K562 (cell line): ENCODE measurements around the gene ANKRD11.

Experiments used
- POU5F1 ChIP-seq: fragments of 150-350 bp; IDR thresholded peaks from 2 replicates; pipeline ENCODE4 v1.6.1; 2014; ENCODE audit warnings: borderline replicate concordance, low read length, low read depth, mild to moderate bottlenecking; ENCODE audit not compliant: partially characterized antibody
- TF ChIP-seq, protein P1 (sequence below), 3 experiments: IDR thresholded peaks in 2 of 3; conservative IDR thresholded peaks in 1 of 3; 2 replicates each; pipeline ENCODE4 v1.5.1; 2011 to 2012; ENCODE audit warnings: low read length in 3 of 3, mild to moderate bottlenecking in 3 of 3, control low read depth in 2 of 3, improper control_type of control experiment in 1 of 3, inconsistent platforms in 1 of 3, low read depth in 1 of 3, mixed read lengths in 1 of 3, moderate library complexity in 1 of 3; ENCODE audit not compliant: insufficient read depth in 2 of 3

DNA sequence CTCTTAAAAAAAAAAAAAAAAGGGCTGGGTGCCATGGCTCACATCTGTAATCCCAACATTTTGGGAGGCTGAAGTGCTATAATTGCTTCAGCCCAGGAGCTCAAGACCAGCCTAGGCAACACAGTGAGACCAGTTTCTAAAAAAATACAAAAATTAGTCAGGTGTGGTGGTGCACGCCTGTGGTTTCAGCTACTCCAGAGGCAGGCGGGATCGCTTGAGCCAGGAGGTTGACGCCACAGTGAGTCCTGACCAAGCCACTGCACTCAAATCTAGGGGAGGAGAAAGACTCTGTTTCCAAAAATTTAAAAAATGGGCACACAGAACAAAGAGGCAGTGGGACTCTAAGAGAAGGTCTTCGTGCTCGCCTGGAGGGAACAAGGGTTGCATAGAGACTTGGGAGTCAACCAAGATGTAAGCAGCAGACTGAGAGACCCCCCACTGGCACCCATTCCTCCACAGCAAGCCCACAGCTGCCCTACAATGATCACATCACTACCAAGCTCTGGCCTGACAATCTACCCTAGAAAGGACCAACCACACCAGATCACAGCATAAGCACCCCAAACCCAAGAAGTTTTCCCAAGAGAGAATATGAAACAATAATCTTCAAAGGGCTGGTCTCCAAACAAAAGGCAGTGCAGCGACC lies 121.6 kb downstream of the ANKRD11 start:
- TF ChIP-seq, protein P1, sequence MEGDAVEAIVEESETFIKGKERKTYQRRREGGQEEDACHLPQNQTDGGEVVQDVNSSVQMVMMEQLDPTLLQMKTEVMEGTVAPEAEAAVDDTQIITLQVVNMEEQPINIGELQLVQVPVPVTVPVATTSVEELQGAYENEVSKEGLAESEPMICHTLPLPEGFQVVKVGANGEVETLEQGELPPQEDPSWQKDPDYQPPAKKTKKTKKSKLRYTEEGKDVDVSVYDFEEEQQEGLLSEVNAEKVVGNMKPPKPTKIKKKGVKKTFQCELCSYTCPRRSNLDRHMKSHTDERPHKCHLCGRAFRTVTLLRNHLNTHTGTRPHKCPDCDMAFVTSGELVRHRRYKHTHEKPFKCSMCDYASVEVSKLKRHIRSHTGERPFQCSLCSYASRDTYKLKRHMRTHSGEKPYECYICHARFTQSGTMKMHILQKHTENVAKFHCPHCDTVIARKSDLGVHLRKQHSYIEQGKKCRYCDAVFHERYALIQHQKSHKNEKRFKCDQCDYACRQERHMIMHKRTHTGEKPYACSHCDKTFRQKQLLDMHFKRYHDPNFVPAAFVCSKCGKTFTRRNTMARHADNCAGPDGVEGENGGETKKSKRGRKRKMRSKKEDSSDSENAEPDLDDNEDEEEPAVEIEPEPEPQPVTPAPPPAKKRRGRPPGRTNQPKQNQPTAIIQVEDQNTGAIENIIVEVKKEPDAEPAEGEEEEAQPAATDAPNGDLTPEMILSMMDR (IDR thresholded peaks at IDR 0.05 in 2 of 3, conservative IDR thresholded peaks at IDR 0.05 in 1 of 3; ENCODE audit: insufficient read depth in 2 of 3, low read depth in 1 of 3, low read length in 3 of 3), result no peak
- TF ChIP-seq POU5F1, result no peak
